Esophagus squamous epithelium (tissue), 5 donors: ENCODE results near the gene TMPRSS15. TPM values are rescaled to one million over a fixed set of nuclear protein-coding genes. Genes with fewer than 3 reads are reported as not detected.
"Not testable (repeated sequence)": the region's sequence is repeated elsewhere in the genome, so short reads cannot be mapped to it uniquely, and the experiment has no call there.

Source experiments
- DNase-seq: peaks from one replicate; lab custom pipeline; 2025; lab: John Stamatoyannopoulos, UW
- H3K27ac ChIP-seq, 4 donors: fragments of 200-600 bp; sonication (generic); one replicate each; pipeline ENCODE4 v1.5.1; 2016 to 2019; ENCODE audit warnings: mild to moderate bottlenecking in 1 of 4
- H3K27me3 ChIP-seq, 4 donors: fragments of 200-600 bp; sonication (generic); 1 replicate in 3 of 4; 2 replicates in 1 of 4; pipeline versions ENCODE4 v1.5.1 to v1.6.0; 2017 to 2021; ENCODE audit warnings: antibody characterized with exemption in 1 of 4
- H3K36me3 ChIP-seq, 3 donors: fragments of 200-600 bp; sonication (generic); one replicate each; pipeline ENCODE4 v1.5.1; 2016 to 2019
- H3K4me1 ChIP-seq, 3 donors: fragments of 200-600 bp; sonication (generic); one replicate each; pipeline ENCODE4 v1.5.1; 2017 to 2019
- H3K4me3 ChIP-seq, 4 donors: fragments of 200-600 bp; sonication (generic); 1 replicate in 3 of 4; 2 replicates in 1 of 4; pipeline ENCODE4 v1.5.1; 2016 to 2019; ENCODE audit warnings: mild to moderate bottlenecking in 2 of 4, moderate library complexity in 1 of 4
- H3K9me3 ChIP-seq, 3 donors: fragments of 200-600 bp; sonication (generic); one replicate each; pipeline ENCODE4 v1.5.1; 2016 to 2019
- POLR2A ChIP-seq, 4 donors: fragments of 450-650 bp; IDR thresholded peaks; one replicate each; pipeline ENCODE4 v1.6.1; 2017; ENCODE audit warnings: antibody characterized with exemption in 4 of 4, mild to moderate bottlenecking in 4 of 4, moderate library complexity in 3 of 4
- WGBS, 2 donors: methylation state at CpG; one replicate each; pipeline ENCODE4 v1.1.5; 2018; 5-methylcytosine and 5-hydroxymethylcytosine counted together
- intact Hi-C: fragments of 100-400 bp; cut with DNase I; formaldehyde crosslinking; loops from one replicate; pipeline ENCODE4 v1.15.0; 2022
- total RNA-seq, 4 donors: library from RNA; depleted of rRNA; stranded (reverse); fragments of >200 nt; gene quantifications; one replicate each; pipeline ENCODE4 v1.1.0, GENCODE V29; 2016
- TF ChIP-seq, protein P1 (sequence below), 6 experiments: fragments of 450-650 bp in 4 of 6; fragments of 200-600 bp in 2 of 6; sonication (generic) in 2 of 6; IDR thresholded peaks; one replicate each; pipeline ENCODE4 v1.5.1; 2016 to 2019; ENCODE audit warnings: antibody characterized with exemption in 6 of 6, mild to moderate bottlenecking in 4 of 6, moderate library complexity in 4 of 6
- donor health status: DM: yes; HTN: yes; CAD: no.

TMPRSS15 gene
- total RNA-seq, 4 donors from 2014 or later = not detected

- TF ChIP-seq, protein P1, sequence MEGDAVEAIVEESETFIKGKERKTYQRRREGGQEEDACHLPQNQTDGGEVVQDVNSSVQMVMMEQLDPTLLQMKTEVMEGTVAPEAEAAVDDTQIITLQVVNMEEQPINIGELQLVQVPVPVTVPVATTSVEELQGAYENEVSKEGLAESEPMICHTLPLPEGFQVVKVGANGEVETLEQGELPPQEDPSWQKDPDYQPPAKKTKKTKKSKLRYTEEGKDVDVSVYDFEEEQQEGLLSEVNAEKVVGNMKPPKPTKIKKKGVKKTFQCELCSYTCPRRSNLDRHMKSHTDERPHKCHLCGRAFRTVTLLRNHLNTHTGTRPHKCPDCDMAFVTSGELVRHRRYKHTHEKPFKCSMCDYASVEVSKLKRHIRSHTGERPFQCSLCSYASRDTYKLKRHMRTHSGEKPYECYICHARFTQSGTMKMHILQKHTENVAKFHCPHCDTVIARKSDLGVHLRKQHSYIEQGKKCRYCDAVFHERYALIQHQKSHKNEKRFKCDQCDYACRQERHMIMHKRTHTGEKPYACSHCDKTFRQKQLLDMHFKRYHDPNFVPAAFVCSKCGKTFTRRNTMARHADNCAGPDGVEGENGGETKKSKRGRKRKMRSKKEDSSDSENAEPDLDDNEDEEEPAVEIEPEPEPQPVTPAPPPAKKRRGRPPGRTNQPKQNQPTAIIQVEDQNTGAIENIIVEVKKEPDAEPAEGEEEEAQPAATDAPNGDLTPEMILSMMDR (IDR thresholded peaks at IDR 0.05) = no peak
- TF ChIP-seq POLR2A (IDR thresholded peaks at IDR 0.05) = no peak
- H3K27ac ChIP-seq = no peak overlapping the region
- DNase-seq = no peak
- intact Hi-C loops = no loop called here
- WGBS, 2 donors = 64 to 69% methylated on average over 5 of the region's 5 CpGs
- no peaks in the 10 kb centered on the region for H3K4me1 ChIP-seq
- H3K27me3 ChIP-seq = no peaks in the 10 kb centered on the region
- no peak overlapping the region for H3K4me3 ChIP-seq
- H3K36me3 ChIP-seq = no peaks in the 10 kb centered on the region
- no peaks in the 10 kb centered on the region for H3K9me3 ChIP-seq
These were observed 4.7 kb downstream of the TMPRSS15 start for GRCh38 chr21:18398843-18399242.

GRCh38 chr21:18387994-18388393, 15.6 kb downstream of the TMPRSS15 start:
- DNase-seq = no peak
- Histone ChIP-seq H3K9me3 (no peaks in the 10 kb centered on the region), H3K27ac (no peak overlapping the region), H3K36me3 (no peaks in the 10 kb centered on the region), H3K4me3 (no peak overlapping the region), H3K4me1 (no peaks in the 10 kb centered on the region), H3K27me3 (no peaks in the 10 kb centered on the region)
- TF ChIP-seq POLR2A (IDR thresholded peaks at IDR 0.05) = no peak
- TF ChIP-seq, protein P1 (IDR thresholded peaks at IDR 0.05) = no peak
- 13 to 18% methylated on average over 2 of the region's 2 CpGs for WGBS, 2 donors
- intact Hi-C loops = no loop called here

GRCh38 chr21:18384771-18385170, 18.8 kb downstream of the TMPRSS15 start:
- TF ChIP-seq, protein P1 (IDR thresholded peaks at IDR 0.05) = peak in 3 of 6 experiments; percentile 23 to 31 (median 25)
- no peak for TF ChIP-seq POLR2A (IDR thresholded peaks at IDR 0.05)
- H3K4me1 ChIP-seq = no peaks in the 10 kb centered on the region
- no peak overlapping the region for H3K4me3 ChIP-seq
- no peaks in the 10 kb centered on the region for H3K36me3 ChIP-seq
- intact Hi-C loops = no loop called here
- H3K9me3 ChIP-seq = no peaks in the 10 kb centered on the region
- no peak overlapping the region for H3K27ac ChIP-seq
- no peak for DNase-seq
- WGBS, 2 donors = 13 to 25% methylated on average over 1 of the region's 1 CpG
- no peaks in the 10 kb centered on the region for H3K27me3 ChIP-seq

- H3K4me3 ChIP-seq, DNase-seq, H3K9me3 ChIP-seq, H3K27me3 ChIP-seq, H3K36me3 ChIP-seq, H3K27ac ChIP-seq, H3K4me1 ChIP-seq, intact Hi-C loops: not testable (repeated sequence)
- WGBS, 2 donors = 69 to 74% methylated on average over 4 of the region's 4 CpGs
These were observed 20.5 kb downstream of the TMPRSS15 start for GRCh38 chr21:18382934-18383619.

DNA sequence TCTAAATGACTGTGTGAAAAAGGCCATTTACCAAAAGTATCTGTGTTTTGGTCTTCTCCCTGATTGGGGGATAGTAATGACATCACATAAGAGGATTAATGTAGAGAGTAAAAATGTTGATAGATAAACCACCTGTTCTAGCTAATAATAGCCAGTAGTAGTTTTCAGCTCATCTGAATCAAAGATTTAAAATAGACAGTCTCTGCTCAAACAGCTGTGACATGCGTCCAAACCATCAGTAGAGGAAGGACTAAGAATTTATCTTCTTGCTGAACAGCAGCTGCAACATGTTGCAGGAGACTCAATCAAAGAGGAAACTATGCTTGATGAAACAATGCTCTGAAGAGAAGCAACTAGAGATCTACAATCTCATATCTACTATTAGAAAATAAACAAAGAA, 21.4 kb downstream of the TMPRSS15 start:
- Histone ChIP-seq H3K9me3 (no peaks in the 10 kb centered on the region), H3K27ac (no peak overlapping the region), H3K36me3 (no peaks in the 10 kb centered on the region), H3K4me3 (no peak overlapping the region), H3K4me1 (no peaks in the 10 kb centered on the region), H3K27me3 (no peaks in the 10 kb centered on the region)
- no CpG with 5 or more reads among the region's 1 CpG for WGBS, 2 donors
- TF ChIP-seq, protein P1 (IDR thresholded peaks at IDR 0.05) = no peak
- no peak for TF ChIP-seq POLR2A (IDR thresholded peaks at IDR 0.05)
- intact Hi-C loops = no loop called here
- DNase-seq = no peak
